ENCODE data around the gene ZNF777. TPM values are rescaled to one million over a fixed set of nuclear protein-coding genes. Genes with fewer than 3 reads are reported as not detected.

The ZNF777 gene
- total RNA-seq, 1 experiment from 2014 or later: 12.0 TPM

- ChIA-PET CTCF (no interaction called here), POLR2A (no interaction called here)
- H3K4me1 Mint-ChIP-seq: peaks cover 12% of the 10 kb centered on the region
- no peak for ATAC-seq
- TF ChIP-seq FOXP1 (CRISPR knock-in tag; IDR thresholded peaks at IDR 0.05; ENCODE audit: borderline replicate concordance) (no peak), NFE2L1 (CRISPR knock-in tag; IDR thresholded peaks at IDR 0.05) (no peak), ZNF232 (CRISPR knock-in tag; IDR thresholded peaks at IDR 0.05) (no peak), JAZF1 (CRISPR knock-in tag; IDR thresholded peaks at IDR 0.05) (no peak), NFATC4 (CRISPR knock-in tag; IDR thresholded peaks at IDR 0.05) (no peak), ZNF423 (CRISPR knock-in tag; IDR thresholded peaks at IDR 0.05) (no peak), ERG (CRISPR knock-in tag; IDR thresholded peaks at IDR 0.05) (no peak)
- no peak overlapping the region for H3K27ac Mint-ChIP-seq
- no peak overlapping the region for H3K4me3 Mint-ChIP-seq
- no peak for DNase-seq (ENCODE audit: low spot score)
- H3K27me3 Mint-ChIP-seq (ENCODE audit: low read depth): peaks cover 3% of the 10 kb centered on the region
- H3K36me3 Mint-ChIP-seq: peaks cover 49% of the 10 kb centered on the region
- no peaks in the 10 kb centered on the region for H3K9me3 Mint-ChIP-seq
These were observed 32.5 kb upstream of the ZNF777 start for GRCh38 chr7:149493366-149493765.

GRCh38 chr7:149490083-149490760, 29.4 kb upstream of the ZNF777 start:
- no peak overlapping the region for H3K27ac Mint-ChIP-seq
- H3K27me3 Mint-ChIP-seq (ENCODE audit: low read depth): no peaks in the 10 kb centered on the region
- H3K4me3 Mint-ChIP-seq: no peak overlapping the region
- POLR2A ChIA-PET: no interaction called here
- CTCF ChIA-PET: interaction anchor here (0.8 to 2.3 kb wide), 2 partner anchors 29 to 109 kb away, joined by 3 to 7 read pairs; partner anchors contain the start of gene ZNF777
- peaks cover 75% of the 10 kb centered on the region for H3K36me3 Mint-ChIP-seq
- 0 out of 2 replicates have a peak, but pooled peaks cover 3% of the 10 kb centered on the region for H3K4me1 Mint-ChIP-seq
- H3K9me3 Mint-ChIP-seq: peaks cover 3% of the 10 kb centered on the region; the same call in 1 of the 2 replicates
- TF ChIP-seq FOXP1 (CRISPR knock-in tag; IDR thresholded peaks at IDR 0.05; ENCODE audit: borderline replicate concordance) (no peak), ZNF423 (CRISPR knock-in tag; IDR thresholded peaks at IDR 0.05) (no peak), NFE2L1 (CRISPR knock-in tag; IDR thresholded peaks at IDR 0.05) (no peak), GTF2I (CRISPR knock-in tag; conservative IDR thresholded peaks at IDR 0.05) (no peak), HMGXB4 (CRISPR knock-in tag; IDR thresholded peaks at IDR 0.05) (no peak), MXD4 (CRISPR knock-in tag; IDR thresholded peaks at IDR 0.05; ENCODE audit: borderline replicate concordance) (no peak), ZMAT4 (CRISPR knock-in tag; IDR thresholded peaks at IDR 0.05) (no peak), ZNF425 (CRISPR knock-in tag; conservative IDR thresholded peaks at IDR 0.05) (no peak), ATF6 (CRISPR knock-in tag; IDR thresholded peaks at IDR 0.05) (no peak), ZNF281 (CRISPR knock-in tag; IDR thresholded peaks at IDR 0.05) (no peak), ATF2 (CRISPR knock-in tag; IDR thresholded peaks at IDR 0.05; ENCODE audit: borderline replicate concordance, low read depth) (no peak), CREM (CRISPR knock-in tag; IDR thresholded peaks at IDR 0.05) (no peak), ESRRA (CRISPR knock-in tag; IDR thresholded peaks at IDR 0.05; ENCODE audit: borderline replicate concordance) (no peak), AR (CRISPR knock-in tag; IDR thresholded peaks at IDR 0.05) (no peak)
- DNase-seq (ENCODE audit: low spot score) (no peak), ATAC-seq (no peak)

Measured in WTC11 (cell line).